HG03354 (cell line): Measurements from ENCODE around the gene ALDOA.
A peak's percentile ranks its signal among the peaks of the same experiment; 100 is the strongest.
"Not testable (repeated sequence)": the region's sequence is repeated elsewhere in the genome, so short reads cannot be mapped to it uniquely, and the experiment has no call there.

Source experiments
- ATAC-seq: cut with Tn5 transposase; IDR thresholded peaks from one replicate; pipeline ENCODE4 v1.9.1; 2021; ENCODE audit warnings: mild to moderate bottlenecking; ENCODE audit not compliant: unreplicated experiment, poor library complexity, severe bottlenecking

The ALDOA gene

DNA sequence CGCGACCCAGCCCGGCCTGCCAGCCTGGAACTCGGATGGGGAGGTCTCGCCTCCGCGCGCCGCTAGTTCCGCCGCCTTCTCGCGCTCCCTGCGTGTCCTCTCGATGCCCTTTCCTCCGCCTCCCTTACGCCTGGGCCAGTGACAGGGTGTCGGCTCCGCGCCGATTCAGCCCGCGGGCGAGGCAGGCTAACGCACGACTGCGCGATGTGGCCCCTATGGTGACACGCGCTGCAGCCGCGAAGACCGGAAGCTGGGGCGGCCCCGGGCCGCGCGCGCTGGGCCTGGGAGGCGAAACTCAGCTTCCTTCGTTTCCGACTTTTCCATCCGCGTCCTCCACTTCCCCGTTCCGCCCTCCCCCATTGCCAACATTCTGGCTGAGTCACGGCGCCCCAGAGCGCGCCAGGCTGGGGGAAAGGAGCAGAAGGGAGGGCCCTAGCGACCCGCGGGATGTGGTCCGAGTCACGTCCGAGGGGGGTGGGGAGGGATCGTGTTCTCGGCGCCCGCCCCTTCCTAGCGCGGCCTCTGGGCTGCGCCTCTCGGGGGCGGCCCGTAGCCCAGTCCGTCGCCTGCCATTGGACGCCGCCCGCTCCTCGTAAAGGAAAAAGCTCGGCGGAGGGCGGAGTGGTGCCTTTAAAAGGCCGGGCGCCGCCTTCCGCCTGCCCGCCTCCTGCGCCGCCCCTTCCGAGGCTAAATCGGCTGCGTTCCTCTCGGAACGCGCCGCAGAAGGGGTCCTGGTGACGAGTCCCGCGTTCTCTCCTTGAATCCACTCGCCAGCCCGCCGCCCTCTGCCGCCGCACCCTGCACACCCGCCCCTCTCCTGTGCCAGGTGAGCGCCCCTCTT is at the start of gene ALDOA:
ALDOA (plus strand) TSS at position 659 of the 841 bp plus-strand sequence. CDS start 1,138 bp downstream, outside the sequence.
- ATAC-seq, result peak; percentile 83

DNA sequence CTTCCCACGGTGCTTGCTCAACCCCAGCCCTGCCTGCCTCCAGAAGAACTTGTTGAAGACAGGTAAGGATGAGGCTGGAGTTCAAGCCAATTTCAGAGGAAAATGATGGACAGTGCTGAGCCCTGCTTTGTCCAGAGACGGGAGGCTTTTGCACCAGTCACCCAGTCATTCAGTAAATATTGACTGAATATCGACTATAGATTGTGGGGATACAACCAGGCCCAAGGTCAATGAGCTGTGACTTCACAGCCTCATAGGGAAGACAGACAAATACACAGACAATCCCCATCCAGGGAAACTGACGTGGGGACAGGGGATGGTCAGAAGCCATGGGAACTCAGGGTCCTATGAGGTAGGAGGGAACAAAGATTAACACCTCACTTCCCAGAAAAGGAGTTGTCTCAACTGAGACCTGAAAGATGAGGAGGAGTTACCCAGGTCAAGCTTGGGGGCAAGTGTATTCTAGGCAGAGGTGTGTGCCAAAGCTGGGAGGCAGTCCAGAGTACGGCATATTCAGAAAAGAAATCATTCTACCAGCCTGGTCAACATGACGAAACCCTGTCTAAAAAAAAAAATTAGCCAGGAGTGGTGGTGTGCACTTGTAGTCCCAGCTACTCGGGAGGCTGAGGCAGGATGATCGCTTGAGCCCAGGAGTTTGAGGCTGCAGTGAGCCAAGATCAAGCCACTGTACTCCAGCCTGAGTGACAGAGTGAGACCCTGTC is 48.8 kb upstream of the ALDOA start:
- ATAC-seq, result no peak

DNA sequence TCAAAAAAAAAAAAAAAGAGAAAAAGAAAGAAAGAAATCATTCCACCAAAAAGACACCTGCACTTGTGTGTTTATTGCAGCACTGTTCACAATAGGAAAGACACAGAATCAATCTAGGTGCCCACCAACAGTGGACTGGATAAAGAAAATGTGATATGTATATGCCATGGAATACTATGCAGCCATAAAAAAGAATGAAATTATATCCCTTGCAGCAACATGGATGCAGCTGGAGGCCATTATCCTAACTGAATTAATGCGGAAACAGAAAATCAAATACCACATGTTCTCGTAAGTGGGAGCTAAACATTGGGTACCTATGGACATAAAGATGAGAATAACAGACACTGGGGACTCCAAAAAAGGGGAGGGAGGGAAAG is 48.3 kb upstream of the ALDOA start:
- ATAC-seq, result no peak

DNA sequence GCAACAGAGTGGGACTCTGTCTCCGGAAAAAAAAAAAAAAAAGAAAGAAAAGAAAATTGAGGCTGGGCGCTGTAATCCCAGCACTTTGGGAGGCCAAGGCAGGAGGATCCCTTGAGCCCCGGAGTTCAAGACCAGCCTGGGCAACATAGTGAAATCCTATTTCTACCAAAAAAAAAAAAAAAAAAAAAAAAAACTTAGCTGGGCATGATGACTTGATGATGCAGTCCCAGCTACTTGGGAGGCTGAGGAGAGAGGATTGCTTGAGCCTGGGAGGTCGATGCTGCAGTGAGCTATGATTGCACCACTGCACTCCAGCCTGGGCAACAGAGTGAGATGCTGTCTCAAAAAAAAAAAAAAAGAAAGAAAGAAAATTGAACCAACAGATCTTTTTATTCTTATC is 47.6 kb upstream of the ALDOA start:
- not testable (repeated sequence) for ATAC-seq

DNA sequence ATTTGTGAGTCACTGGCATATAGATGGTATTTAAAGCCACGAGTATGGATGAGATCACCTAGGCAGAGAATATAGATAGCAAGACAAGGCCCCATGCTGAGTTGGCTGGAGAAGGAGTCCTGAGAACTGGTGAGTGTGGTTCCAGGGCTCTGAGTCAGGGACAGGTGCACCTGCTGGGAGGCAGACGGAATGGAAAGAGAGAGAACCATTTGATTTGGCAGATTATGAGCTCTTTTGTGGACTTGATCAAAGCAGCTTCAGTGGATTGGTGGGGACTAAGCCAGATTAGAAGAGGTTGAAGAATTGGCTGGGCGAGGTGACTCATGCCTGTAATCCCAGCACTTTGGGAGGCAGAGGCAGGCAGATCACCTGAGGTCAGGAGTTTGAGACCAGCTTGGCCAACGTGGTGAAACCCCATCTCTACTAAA is 46.8 kb upstream of the ALDOA start:
- ATAC-seq, result no peak

DNA sequence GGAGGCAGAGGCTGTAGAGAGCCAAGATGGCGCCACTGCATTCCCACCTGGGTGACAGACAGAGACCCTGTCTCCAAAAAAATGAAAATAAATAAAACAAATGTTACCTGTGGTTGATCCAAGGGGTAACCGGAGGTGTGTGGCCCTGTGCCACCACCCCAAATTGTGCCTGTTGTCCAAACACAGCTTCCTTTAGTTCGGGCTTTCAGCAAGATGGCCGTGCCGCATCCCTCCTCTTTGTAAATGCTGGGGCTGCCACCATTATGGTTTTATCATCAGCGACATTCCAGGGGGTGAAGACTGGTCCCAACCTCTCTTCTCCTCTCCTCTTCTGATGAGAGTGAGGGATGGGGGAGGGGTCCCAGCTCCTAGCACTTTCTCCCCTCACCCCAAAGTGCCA is 42.7 kb upstream of the ALDOA start, which contains the start of gene C16orf92:
C16orf92 (plus strand) TSS at position 312 of the 400 bp plus-strand sequence. CDS start 143 bp downstream, outside the sequence.
- ATAC-seq, result no peak

DNA sequence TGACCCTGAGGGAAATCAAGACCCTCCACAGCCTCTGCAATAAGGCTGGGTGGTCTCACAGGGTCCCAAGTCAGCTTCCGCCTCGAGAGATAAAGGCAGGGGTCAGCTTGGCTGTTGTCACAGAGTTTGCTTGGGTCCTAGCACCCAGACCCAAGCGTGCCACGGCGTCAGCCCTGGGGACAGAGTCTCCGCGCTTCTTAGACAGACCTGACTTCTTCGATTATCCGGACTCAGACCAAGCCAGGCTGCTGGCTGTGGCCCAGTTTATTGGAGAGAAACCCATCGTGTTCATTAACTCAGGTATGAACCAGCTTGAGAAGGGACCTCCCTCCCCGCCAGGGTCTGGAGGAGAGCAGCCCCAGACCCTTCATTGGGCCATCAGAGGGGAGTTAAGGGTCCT is 42.0 kb upstream of the ALDOA start:
- no peak for ATAC-seq

DNA sequence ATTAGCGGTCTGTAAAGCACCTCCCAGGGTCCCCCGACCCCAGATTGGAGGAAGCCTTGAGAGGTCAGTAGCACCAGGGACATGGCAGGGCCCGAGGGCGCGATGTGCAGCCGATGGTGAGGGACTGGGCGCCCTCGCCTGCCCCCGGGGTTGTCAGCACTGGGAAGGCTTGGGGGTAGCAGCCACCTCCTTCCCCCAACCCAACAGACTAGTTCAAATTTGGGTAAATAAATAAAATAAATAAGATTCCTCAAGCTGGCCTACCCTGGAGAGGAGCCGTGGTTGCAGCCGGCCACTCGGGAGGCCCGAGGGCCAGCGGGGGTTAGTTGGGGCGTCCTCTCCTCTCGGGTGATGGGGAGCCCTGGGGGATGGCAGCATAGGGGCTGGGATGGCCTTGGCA is 41.1 kb upstream of the ALDOA start:
- no peak for ATAC-seq

DNA sequence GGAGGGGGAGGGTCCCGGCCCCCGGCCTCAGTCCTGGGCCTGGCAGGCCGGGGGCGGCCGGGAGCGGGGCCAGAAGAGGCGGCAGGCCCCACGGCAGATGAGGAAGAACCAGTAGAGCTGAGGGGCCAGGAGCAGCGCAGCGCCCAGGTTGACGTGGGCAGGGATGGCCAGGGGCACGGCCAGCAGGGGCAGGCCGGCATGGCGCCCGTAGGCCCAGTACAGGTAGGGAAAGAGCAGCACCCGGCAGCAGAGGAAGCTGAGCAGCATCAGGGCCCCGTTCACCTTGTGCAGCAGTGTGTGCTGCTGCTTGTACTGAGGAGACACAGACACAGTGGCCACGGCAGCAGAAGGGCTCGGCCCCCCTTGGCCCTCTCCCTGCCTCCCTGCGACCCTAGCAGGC is 40.4 kb upstream of the ALDOA start:
- no peak for ATAC-seq

DNA sequence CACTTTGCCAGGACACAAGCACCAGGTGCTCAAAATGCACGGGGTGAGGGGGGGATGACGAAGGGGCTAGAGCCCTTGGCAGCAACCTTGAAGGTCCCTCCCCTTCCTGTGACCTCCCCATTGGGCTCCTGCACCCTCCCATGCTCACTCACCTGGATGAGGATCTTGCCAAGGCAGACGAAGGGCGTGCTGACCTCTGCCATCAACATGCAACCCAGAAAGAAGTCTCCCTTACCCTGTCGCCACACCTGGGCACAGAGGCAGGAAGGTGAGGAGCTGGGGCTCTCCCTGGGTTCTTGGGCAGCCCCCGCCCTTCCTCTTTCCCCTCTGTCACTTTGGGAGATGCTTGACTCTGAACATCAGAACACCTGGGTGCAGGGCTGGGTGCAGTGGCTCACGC is 40.0 kb upstream of the ALDOA start:
- no peak for ATAC-seq

DNA sequence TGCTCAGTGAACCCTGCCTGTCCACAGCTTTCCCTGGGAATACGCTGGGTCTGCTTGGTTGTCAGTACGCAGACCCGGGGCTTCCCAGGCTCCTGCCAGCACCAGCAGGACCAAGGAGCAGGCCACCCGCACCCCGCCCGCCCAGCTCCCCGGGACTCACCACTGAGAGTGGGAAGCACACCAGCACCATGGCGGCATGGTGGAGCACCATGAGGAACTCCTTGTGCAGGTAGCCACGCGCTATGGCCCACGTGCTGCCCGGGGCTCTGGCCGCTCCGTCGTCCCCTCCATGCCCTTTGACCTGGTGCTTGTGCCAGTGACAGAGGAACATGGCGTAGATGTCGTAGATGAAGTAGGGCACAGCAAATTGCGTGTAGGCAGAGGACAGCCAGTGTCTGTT is 39.1 kb upstream of the ALDOA start:
- no peak for ATAC-seq

DNA sequence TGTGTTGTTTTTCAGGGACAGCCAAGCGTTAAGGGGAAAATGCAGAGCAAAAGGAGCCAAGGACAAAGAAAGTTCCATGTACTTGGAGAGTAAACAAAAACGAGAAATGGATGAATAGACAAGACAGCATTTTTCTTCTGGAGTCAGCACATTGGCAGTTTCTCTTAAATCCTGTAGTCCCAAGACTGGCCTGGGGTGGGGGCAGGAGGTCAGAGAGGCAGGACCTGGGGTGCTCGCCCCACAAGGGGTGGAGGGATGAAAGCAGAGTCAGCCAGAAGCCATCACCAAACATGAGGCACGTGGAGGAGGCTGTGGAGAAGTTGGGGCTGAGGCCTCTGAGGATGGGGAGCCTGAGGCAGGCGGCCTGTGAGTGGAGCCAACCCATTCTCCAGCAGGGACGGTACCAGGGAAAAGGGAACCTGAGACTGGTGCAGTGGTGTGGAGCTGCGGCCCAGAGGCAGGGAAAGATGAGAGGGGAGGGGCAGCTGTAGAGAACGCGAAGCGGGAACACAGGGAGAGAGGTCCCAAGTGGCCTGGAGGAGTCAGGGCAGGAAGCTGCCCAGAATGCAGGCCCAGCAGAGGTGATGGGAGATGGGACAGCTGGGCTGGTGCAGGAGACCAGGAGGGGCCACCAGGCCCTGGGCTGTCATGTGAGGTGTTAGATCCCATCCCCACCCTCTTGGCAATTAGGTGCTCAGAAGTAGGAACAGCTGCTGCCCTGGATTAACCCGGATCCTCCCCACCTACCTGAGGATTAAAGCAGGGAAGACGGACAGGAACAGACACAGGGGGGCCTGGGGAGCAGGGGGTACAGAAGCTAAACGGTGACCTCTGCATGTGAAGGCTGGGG is 37.7 kb upstream of the ALDOA start:
- no peak for ATAC-seq

DNA sequence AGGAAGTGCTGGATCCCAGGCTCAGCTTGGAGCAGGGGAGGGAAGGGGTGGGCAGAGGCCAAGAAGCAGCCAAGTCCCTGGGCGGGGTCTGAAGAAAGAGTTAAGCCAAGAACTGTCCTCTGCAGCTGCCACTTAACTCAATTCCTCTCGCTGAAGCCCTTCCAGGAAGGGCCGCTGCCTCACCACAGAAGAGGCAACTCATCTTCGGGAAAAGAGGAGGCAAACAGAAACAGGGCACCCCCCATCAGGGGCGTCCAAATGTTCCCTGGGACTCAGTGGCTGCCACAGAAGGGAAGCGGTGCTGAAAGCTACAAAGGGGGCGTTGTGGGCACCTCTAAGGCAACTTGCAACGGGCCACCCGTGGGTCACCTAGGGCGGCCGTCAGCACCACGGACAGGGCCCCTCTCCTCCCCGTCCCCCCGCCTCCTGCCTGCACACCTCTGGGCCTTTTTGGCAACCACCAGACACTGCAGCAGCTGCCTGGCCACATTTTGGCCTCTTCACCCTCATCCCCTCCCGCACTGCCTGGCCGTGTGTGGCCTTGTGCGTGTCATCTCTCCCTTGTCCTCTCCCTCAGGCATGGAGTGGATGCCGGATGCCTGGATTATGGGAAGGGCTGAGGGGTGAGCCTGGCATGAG is 37.0 kb upstream of the ALDOA start:
- ATAC-seq, result no peak

DNA sequence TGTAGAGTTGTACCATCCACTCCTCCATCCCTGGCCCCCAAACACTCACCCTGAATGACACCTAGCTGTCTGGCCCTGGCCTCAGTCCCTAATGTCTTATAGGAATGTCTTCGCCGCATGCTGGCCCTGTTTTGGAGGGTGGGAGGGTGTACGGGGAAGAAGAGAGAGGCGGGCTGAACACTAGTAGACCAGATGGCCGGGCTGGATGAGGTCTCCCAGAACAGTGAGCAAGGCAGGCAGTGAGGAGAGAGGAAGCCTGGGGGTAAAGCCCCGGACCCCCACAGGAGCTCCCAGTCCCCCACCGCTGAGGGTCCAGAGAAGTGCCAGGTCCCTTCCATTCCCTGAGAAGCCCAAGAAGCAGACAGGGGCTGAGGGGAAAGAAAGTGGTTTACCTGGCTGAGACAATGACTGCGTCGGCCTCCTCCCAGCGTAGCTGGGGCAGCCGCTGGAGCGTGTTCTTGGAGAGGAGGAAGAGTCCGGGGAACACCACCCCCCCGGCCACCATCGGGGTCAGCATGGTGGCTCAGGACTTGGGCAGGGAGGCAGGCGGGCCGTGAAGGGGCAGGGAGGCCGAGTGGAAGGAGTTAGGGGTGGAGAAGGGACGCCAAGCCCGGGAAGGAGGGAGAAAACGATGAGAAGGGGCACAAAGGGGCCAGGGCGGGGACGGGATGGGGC is 35.4 kb upstream of the ALDOA start:
- no peak for ATAC-seq

DNA sequence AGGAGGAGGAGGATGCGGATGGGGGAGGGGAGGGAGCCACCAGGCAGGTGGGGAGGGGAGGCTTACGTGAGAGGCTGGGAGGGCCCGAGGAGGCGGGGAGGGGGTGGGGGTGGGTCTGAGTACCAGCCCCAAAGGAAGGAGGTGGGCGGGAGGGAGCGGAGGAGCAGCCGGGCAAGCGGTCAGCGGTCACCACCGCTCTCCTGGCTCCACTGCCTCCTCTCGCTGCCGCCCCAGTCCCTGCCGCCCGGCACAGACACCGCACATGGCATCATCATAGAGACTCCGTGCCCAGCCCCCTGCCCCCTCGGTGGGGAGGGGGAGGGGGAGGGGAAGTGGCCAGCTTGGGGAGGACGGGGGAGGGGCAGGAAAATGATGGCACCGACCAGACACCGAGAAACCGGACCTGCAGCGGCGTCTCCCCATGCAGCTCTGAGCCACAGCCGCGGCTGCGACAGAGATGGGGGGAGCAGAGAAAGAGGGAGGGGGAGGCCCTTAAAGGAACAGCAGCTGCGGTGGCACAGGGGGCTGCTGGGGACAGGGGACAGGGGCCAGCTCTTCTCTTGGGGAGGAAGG is 34.6 kb upstream of the ALDOA start, which contains the start of gene TLCD3B:
TLCD3B (minus strand) TSS at position 431 of the 573 bp plus-strand sequence. CDS start 744 bp downstream, outside the sequence.
- no peak for ATAC-seq

DNA sequence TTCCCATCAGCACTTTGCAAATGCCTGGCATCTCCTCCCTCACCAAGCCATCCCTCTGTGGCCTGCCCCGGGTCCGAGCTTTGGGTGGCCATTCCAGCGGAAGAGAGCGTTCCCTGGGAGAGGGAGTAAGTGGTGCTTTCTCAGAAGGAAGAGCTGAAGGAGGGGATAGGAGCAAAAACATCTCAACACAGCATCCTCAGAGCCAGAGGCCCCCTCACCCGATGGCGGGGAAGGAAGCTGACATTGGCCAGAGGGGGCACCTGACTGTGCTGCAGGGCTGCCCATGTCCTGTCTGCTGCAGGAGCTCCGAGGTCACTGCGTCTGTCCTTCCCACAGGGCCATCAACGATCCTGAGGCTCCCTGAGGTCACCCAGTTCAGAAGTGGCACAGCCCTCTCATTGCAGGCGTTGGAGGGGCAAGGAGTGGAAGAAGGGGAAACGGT is 34.1 kb upstream of the ALDOA start:
- no peak for ATAC-seq

DNA sequence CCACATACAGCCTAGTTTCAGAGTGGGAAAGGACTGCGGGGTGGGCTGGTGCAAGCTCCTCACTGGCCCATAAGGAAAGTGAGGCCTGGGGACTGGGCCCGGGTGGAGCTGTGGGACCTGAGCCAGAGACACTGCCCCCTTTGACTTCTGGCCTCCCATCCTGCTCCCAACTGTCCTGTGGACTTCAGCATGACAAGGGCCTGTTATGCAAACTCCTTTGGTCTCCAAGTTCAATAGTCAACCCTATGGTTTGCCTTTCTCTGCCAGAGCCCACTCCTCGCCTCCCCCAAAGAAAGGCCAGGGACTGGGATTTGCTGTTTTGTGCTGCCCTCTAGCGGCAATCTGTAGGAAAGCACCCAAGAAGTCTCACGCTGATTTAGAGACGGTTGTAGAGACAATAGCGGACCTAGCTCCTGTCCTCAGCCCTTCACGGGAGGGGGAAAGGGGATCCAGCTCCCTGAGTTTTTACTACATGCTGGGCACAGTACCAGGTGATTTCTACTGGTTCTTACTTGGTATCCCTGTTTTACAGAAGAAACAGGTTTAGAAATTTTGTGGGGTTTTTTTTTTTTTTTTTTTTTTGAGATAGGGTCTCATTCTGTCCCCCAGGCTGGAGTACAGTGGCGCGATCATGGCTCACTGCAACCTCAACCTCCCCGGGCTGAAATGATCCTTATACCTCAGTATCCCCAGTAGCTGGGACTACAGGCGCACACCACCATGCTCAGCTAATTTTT is 33.3 kb upstream of the ALDOA start:
- no peak for ATAC-seq

DNA sequence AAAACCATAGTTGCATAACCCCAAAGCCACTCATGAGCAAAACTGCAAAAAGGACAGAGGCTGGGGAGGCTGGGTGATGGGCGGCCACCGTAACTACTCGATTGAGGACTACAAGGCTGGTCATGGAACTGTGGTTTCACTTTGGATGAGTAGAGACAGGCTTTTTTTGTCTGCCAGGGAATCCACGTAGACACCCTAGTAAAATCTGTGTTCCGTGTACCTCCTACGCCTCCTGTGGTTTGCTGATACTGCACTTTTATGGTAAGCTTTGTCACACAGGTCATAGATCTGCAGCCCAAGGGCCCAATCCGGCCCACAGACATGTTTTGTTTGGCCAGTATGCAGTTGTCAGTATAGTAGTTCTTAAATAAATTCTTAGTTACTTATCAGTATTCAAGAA is 32.3 kb upstream of the ALDOA start:
- no peak for ATAC-seq
